HG03045 (cell line): Measurements from ENCODE around the gene ANGPTL7.
"Not testable (repeated sequence)": the region's sequence is repeated elsewhere in the genome, so short reads cannot be mapped to it uniquely, and the experiment has no call there.

ENCODE experiments used
- ATAC-seq: cut with Tn5 transposase; IDR thresholded peaks from one replicate; pipeline ENCODE4 v1.9.1; 2021; ENCODE audit warnings: mild to moderate bottlenecking, moderate library complexity; ENCODE audit not compliant: unreplicated experiment

ANGPTL7 gene, protein sequence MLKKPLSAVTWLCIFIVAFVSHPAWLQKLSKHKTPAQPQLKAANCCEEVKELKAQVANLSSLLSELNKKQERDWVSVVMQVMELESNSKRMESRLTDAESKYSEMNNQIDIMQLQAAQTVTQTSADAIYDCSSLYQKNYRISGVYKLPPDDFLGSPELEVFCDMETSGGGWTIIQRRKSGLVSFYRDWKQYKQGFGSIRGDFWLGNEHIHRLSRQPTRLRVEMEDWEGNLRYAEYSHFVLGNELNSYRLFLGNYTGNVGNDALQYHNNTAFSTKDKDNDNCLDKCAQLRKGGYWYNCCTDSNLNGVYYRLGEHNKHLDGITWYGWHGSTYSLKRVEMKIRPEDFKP

GRCh38 chr1:11188858-11189451, at the start of gene ANGPTL7:
Gene ANGPTL7 (plus strand): TSS chr1:11189355. CDS start chr1:11189580, 225 bp downstream.
- ATAC-seq: no peak

GRCh38 chr1:11142618-11143391, 46.4 kb upstream of the ANGPTL7 start:
- no peak for ATAC-seq

DNA sequence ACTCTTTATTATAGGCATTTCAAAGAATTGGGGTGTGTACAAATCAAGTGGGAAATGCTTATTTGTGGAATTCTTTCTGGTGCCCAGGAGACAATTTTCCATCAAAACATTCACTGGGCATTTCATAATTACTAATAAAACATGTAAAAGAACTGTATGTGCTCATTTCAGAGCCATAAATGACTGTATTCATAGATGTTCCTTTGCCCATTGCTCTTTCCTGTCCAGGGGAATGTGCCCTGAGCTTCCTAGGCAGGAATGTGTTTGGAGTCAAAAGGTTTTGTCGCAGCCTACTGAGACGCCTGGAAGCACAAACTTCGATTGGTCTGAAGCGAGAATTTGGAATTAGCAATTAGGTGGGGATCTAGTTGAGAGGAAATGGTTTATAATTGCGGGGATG, 45.8 kb upstream of the ANGPTL7 start:
- no peak for ATAC-seq

- ATAC-seq: no peak
These were observed 45.2 kb upstream of the ANGPTL7 start for GRCh38 chr1:11143907-11144306.

GRCh38 chr1:11144570-11145256, 44.4 kb upstream of the ANGPTL7 start:
- ATAC-seq: no peak

DNA sequence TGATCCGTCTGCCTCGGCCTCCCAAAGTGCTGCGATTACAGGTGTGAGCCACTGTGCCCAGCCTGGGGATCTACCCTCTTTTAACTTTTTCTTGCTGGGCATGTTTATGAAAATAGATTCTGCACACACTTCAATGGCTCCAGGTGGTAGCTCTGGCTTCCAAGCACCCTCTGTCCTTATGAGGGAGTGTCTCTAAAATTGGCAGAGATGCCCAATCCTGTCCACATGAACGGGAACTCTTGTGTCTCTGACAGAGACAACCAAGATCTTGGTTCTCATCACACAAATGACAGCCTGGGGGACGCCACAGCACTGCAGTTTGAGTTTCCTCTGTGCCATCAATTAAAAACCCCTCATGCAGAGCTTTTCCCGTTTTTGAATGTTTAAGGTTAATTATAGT, 43.4 kb upstream of the ANGPTL7 start:
- ATAC-seq: no peak

GRCh38 chr1:11147197-11147770, 41.9 kb upstream of the ANGPTL7 start:
- ATAC-seq: no peak

GRCh38 chr1:11150326-11150725, 38.8 kb upstream of the ANGPTL7 start:
- ATAC-seq: no peak

DNA sequence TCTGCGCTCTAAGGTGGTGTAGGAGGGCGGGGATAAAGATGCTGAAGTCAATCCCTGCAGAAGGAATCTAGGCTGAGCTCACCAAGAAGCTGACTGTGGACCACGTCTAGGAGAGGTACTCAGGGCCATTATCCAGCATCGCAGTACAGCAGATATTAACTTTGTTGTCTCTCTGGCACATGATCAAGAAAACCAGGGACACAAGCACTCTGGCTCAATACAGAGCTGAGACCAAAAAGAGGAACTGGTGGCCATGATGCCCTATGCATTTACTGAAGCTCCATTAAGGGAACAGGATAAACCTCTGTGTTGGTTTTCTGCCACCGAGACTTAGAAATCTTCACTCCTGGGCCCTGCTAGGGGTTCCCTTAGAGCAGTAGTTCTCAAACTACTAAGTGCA, 38.0 kb upstream of the ANGPTL7 start:
- ATAC-seq: no peak

GRCh38 chr1:11151826-11152612, 37.1 kb upstream of the ANGPTL7 start:
- no peak for ATAC-seq

DNA sequence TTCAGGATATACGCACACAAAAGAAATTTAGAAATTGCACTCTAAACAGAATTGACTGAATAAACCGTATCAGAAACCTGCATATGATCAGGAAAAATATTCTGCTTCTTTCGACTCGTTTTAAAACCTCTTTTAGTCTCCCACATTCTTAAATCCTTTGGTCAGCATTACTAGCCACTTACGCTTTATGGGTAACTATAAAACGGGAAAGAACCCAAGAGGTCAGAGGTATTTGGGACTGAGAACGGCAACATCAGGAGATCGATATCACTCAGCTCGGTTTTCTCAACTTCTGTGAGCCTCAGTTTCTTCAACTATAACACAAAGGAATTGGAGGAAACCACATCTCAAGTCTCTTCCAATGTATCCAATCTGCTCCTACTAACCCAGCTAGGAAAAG, 36.4 kb upstream of the ANGPTL7 start:
- no peak for ATAC-seq

DNA sequence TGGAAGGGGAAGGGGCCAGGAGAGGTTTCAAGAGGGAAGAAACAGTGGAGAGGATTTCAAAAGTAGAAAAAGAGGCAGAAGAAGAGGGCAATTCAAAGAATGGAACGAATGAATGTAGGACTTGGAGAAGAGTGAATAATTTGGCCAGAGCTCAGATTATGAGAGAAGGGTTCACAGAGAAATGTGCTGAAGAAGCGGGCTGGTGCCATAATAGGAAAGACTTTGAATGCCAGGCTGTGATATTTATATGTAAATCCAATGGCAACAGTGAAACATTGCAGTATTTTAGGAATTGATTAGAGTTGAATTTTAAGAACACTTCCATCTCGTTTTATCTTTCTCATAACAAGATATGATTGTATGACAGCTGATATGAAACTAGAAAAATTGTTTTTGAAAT, 36.0 kb upstream of the ANGPTL7 start:
- ATAC-seq: no peak

GRCh38 chr1:11156441-11156840, 32.7 kb upstream of the ANGPTL7 start:
- ATAC-seq: no peak

DNA sequence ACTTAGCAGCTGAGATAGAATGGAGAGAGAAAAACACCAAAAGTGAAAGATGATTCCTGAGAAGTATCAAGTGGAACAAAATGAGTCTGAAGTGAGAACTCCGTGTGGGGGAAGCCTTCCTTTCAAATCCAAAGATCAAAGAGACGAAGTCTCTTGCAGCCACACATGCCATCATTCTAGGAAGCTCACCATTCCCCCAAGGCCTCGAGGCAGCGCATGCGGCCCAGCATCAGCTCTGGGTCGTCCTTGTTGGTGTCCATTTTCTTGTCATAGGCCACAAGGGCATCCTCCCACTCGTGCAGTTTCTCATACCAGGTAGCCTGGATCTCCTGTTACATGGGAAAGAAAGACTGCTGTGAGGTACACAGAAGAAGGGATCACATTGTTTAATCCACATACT, 32.2 kb upstream of the ANGPTL7 start:
- ATAC-seq: no peak

- ATAC-seq: no peak
These were observed 31.8 kb upstream of the ANGPTL7 start for GRCh38 chr1:11157394-11157793.

DNA sequence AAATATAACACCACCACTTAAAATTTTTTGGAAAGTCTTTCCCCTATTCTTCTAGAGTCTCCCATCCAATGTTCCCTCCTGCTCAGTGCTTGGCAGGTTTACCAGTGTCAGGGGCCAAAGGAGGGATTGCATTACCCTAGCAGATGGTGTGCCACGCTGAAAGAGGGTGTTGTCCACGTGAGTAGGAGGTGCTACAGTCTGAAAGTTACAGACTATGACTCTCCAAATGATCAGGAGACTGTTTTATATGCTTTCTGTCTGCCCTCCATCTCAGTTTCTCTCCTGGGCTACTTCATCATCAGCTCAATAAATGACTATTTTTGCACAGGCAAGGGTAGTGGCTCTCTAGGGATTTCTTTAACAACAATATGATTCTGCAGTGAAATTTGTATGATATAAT, 31.3 kb upstream of the ANGPTL7 start:
- ATAC-seq: no peak

- no peak for ATAC-seq
These were observed 30.9 kb upstream of the ANGPTL7 start for GRCh38 chr1:11158291-11158690.

- ATAC-seq: no peak
These were observed 30.3 kb upstream of the ANGPTL7 start for GRCh38 chr1:11158720-11159321.

DNA sequence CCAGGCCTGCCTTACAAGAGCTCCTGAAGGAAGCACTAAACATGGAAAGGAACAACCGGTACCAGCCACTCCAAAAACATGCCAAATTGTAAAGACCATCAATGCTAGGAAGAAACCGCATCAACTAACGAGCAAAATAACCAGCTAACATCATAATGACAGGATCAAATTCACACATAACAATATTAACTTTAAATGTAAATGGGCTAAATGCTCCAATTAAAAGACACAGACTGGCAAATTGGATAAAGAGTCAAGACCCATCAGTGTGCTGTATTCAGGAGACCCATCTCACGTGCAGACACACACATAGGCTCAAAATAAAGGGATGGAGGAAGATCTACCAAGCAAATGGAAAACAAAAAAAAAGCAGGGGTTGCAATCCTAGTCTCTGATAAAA, 26.4 kb upstream of the ANGPTL7 start:
- ATAC-seq: not testable (repeated sequence)

DNA sequence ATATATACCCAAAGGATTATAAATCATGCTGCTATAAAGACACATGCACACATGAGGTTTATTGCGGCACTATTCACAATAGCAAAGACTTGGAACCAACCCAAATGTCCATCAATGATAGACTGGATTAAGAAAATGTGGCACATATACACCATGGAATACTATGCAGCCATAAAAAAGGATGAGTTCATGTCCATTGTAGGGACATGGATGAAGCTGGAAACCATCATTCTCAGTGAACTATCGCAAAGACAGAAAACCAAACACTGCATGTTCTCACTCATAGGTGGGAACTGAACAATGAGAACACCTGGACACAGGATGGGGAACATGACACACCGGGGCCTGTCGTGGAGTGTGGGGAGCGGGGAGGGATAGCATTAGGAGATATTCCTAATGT, 22.4 kb upstream of the ANGPTL7 start:
- ATAC-seq: not testable (repeated sequence)
